GM18951 (cell line): ENCODE data around the gene CD81.
A peak's percentile ranks its signal among the peaks of the same experiment; 100 is the strongest.

Experiments
- POLR2A ChIP-seq: IDR thresholded peaks from 4 replicates; pipeline ENCODE4 v1.6.1; 2011; ENCODE audit warnings: mild to moderate bottlenecking; ENCODE audit not compliant: insufficient read length, insufficient read depth; ENCODE audit errors: extremely low read depth
- in situ Hi-C: fragments of 300-500 bp; cut with MboI; formaldehyde crosslinking; loops from one replicate; pipeline ENCODE4 v1.12.0; 2022; ENCODE audit warnings: low sequenced_read_pairs, mixed read lengths, inconsistent platforms; ENCODE audit not compliant: unreplicated experiment

The CD81 gene

DNA sequence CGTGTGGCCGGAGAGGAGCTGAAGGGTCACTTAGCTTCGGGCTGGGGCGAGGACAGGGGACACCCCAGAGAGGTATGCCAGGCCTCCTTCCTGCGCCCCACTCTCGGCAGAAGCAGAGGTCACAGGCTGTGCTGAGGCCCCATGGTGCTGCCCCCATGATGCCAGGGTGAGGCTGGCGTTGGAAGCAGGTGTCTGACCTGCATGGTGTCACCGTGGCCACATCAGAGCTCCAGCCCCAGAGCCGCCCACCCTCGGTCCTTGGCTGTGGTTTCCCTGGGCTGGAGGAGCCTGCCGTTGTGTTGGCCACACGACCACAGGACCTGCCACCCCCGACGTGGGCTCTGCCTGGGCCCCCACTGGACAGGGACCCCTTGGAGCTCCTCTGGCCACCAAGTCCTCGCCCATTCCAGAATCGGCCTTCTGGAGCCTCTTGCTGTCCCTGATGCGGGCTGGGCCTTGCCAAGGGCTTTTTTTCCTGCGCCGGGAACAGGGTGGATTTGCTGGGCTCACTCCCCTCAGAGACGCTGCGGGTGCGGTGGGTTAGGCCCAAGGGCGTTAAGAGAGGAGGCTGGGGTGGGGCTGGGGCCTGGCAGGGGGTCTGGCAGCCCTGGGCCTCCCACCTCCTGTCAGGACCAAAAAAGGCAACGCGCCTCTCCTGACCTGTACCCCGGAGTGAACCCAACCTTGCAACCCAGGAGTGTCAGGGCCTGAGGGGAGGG is 15.3 kb downstream of the CD81 start:
- in situ Hi-C loops, result no loop called here
- TF ChIP-seq POLR2A, result no peak

DNA sequence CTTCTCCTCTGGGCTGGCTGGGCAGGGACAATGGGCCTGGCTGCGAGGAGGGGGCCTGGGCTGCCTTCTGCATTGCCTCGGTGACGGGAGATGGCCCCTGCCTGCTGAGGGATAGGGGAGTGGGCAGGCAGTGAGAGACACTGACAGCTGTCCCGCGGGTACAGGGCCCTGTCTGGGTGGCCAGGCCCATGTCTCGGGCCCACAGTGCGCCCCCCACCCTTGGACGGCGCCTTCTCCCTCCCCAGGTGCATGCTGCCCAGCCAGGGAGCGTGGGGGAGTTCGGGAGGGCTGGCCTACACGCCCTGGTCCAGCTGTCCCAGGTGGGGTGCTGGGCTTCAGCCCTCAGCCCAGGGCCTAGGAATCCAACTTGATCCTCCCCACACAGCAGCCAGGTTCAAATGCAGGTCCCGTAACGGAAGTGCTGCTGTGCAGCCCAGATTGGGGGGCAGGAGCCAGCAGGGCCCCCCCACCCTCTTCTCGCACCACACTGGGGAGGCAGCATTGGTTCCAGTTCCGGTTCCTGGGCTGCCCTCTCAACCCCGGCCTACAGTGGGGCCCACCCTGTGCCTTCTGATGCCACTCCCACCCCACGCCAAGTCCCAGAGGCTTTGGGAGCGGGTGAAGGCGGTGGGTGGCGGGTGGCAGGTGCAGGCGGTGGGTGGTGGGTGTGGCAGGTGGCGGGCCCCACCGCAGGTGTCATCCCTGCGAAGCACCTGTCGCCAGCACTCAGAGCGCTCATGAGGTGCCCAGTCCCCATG is 16.2 kb downstream of the CD81 start:
- in situ Hi-C loops, result no loop called here

DNA sequence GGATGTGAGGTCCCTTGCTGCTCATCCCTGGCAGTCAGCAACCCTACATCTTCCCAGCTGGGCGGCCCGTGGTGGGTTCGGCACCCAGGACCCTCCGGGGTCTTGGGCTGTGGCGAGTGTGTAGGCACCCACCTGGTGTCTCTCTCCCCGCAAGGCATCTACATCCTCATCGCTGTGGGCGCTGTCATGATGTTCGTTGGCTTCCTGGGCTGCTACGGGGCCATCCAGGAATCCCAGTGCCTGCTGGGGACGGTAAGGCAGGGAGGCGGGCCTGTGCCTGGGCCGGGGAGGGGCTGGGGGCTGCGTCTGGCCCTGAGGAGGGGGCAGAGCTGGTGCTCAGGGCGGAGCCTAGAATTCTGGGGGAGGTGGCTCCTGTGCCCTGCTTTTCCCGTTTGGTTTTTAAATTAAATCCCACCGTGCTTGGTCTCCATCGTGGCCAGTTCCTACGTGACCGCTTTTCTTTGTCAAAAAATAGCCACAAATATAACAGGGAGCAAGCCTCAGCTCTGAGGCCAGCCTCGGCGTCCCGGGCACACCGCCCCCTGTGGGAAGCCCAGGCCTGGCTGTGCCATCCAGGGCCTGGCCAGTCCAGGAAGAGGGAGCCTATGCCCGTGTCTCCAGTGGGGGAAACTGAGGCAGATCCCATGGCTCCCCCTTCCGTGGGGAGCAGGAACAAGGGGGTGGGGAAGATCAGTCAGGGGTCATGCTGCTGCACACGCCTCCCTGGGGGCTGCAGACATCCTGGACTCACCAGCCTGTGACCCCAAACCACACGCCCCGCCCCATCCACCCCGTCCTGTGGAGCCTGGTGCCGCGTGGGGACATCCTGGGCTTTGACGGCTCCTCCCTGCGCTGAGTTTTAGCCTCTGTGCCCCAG is 17.1 kb downstream of the CD81 start:
- in situ Hi-C loops, result no loop called here
- no peak for TF ChIP-seq POLR2A

More for the DNA sequence above, 16.2 kb downstream of the CD81 start:
- no peak for TF ChIP-seq POLR2A

DNA sequence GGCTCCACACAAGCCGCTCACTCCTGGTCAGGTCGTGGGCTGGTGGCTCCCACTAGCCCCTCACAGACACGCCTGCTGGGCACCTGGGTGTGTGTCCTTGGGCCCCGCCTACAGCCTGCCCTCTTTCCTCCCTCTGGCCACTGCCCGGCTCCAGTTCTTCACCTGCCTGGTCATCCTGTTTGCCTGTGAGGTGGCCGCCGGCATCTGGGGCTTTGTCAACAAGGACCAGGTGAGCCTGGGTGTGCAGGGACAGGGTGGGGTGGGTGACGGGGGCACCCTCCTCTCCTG is 17.7 kb downstream of the CD81 start:
- in situ Hi-C loops, result no loop called here
- TF ChIP-seq POLR2A, result no peak

DNA sequence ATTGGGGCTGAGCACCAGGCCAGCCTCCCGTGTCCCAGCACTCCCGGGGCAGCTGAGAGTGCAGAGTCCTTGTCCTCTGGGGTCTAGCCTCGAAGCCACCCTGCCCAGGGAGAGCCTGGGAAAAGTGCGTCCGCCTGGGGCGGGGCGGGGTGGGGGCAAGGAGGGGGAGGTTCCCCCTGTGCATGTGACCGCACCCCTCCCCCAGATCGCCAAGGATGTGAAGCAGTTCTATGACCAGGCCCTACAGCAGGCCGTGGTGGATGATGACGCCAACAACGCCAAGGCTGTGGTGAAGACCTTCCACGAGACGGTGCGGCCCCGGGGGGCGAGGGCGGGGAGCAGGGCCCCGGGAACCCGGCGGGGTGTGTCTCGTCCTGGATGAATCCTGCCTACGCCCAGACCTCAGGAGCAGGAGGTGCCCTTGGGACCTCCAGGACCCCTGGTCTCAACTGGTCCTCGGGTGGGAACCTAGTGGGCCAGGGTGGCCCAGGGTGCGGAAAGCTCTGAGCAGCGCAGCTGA is 18.2 kb downstream of the CD81 start:
- TF ChIP-seq POLR2A, result no peak
- in situ Hi-C loops, result no loop called here

DNA sequence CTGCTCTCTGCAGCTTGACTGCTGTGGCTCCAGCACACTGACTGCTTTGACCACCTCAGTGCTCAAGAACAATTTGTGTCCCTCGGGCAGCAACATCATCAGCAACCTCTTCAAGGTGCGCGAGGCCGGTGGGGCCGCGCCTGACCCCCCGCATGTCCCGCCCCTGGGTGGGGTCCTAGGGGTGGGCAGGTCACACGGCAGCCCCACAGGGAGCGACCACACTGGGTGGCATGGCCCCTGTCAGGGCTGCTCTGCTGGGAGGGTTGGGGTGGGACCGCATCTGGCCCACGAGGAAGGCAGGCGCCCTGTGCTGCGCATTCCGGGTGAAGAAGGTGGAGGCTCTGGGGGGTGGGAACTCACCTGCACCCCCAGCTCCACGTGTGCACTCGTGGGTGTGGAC is 18.7 kb downstream of the CD81 start:
- TF ChIP-seq POLR2A, result no peak

DNA sequence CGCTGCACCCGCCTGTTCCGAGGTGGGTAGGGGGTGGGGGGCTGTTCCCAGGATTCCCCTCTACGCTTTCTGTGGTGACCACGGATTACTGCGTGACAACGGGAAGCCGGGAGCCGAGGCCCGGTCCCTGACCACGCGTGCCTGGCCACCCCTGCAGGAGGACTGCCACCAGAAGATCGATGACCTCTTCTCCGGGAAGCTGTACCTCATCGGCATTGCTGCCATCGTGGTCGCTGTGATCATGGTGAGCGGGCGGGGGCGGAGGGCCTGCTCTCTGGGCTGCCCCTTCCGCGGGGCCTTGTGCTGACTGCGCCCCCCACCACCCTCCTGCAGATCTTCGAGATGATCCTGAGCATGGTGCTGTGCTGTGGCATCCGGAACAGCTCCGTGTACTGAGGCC is 19.4 kb downstream of the CD81 start:
- in situ Hi-C loops, result no loop called here
- no peak for TF ChIP-seq POLR2A

More for the DNA sequence above, 18.7 kb downstream of the CD81 start:
- in situ Hi-C loops, result no loop called here

DNA sequence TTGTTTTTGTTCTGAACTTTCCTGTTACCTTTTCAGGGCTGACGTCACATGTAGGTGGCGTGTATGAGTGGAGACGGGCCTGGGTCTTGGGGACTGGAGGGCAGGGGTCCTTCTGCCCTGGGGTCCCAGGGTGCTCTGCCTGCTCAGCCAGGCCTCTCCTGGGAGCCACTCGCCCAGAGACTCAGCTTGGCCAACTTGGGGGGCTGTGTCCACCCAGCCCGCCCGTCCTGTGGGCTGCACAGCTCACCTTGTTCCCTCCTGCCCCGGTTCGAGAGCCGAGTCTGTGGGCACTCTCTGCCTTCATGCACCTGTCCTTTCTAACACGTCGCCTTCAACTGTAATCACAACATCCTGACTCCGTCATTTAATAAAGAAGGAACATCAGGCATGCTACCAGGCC is 19.9 kb downstream of the CD81 start:
- TF ChIP-seq POLR2A, result no peak
- in situ Hi-C loops, result no loop called here

DNA sequence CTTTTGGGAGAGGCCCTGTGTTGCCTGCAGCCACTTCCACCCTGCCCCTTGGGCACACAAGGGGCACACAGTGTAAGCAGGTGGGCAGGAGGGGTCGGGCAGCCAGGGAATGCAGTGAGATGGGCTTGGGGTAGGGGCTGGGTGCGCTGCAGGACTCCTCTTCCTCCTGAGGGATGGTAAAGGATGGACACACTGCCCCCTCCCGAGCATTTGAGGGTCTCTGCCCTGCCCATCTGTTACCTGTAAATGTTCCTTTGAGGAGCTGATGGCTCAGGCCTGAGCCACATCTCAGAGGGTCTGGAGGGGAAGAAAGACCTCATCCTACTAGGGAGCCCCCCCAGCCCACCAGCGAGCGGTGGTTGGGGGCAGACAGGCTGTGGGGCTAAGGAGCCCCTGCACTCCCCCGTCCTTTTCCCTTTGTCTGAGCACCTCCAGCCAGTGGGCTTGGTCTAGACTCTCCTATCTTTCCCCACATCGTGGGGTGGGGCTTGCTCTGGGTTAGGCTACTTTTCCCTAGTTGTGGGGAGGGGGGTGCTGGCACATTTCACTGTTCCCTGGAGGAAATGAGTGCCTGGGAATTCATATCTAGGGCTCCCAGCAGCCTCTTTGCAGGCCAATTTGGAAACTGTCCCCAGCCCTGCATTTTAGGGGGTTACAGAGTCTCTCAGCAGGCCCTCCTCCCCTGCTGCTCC is 21.7 kb downstream of the CD81 start:
- in situ Hi-C loops, result no loop called here
- TF ChIP-seq POLR2A, result peak; percentile 23

DNA sequence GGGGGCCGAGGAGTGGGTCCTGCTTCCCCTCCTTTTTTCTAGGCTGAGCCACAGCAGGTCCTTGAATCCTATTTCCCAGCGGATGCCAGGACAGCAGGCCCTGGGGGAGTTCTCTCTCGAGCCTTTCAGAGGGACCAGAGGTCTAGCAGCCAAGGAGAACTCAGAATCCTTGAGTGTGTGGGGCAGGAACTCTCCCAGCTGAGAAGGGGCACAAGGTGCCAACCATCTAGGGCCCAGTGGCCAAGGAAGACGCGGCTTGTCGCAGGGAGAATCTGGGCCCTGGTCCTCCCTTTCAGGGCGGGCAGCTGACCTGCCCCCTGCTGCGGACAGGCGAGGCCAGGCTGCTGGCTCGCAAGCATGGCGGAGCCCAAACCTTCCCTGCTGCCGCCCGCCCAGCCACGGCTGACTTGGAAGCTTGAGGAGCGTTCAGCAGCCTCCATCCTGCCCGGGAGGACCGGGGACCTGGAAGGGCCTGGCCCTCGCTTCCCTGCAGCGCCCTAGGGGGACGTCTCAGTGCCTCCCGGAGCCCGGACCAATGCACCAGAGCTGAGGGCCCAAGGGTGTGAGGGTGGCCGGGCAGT is 22.5 kb downstream of the CD81 start:
- no peak for TF ChIP-seq POLR2A
- in situ Hi-C loops, result no loop called here

DNA sequence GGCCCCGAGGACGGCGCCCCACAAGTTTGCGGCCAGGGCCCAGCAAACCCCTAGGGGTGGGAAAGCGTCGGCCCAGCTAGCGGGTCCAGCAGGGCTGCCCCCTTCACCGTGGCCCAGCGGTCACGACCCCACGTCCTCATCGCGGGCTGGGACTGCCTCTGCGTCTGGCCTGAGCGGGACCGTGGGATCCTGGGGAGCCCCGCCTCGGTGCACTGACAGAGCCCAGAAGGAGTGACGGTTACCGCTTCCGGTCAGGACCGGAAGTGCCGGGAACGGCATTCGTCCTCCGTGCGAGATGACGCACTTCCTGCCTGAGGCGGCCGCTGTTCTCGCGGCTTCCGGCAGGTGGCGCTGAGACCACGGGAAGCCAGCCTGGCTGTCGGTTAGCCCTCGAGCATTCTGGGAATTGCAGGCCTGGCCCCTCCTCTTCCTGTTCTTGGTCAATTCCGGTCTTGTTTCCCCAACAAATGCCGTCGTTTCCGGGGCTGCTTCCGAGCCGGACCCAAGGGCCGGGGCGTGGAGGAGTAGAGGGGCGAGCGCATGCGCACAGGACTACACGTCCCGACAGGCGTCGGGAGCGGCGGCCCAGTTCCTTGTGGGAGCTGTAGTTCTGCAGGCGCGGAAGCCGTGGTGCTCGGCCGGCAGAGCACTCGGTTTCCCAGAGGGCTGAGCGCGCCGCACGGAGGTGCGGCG is 23.1 kb downstream of the CD81 start, which contains the start of gene TSSC4:
Gene TSSC4, plus strand, starts transcription at position 682 of the 693 bp plus-strand sequence. CDS start 1,884 bp downstream, outside the sequence.
- TF ChIP-seq POLR2A, result peak; percentile 90
- in situ Hi-C loops, result no loop called here

DNA sequence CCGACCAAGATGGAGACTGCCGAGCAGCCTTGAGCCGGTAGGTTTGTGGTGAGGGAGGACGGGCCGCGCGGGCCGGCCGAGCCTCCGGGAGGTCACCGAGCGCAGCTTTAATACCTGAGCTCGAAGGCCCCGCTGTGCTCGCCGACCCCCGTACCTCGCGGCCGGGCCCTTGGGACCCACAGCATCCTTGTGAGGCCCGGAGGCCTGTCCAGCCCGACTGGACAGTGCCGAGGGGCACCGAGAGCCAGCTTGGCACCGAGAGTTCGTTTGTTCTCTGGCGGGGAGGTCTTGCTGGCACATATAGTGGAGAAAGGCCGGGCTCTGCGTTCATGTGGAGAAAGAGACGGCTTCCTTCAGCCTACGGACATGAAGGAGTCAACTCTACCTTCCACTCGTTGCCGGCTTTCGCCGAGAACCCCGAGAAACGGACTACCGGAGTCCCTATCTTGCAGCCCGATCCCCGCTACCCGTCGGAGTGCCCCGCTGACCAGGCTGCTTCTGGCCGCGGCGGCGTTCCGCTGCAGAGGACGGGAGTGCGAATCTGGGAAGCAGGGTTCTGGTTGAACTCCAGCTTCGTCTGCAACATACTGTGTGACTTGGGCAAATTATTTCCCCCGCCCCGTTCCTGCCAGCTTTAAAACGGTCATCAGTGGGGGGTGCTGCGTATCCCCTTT is 23.8 kb downstream of the CD81 start:
- peak; percentile 25 for TF ChIP-seq POLR2A
- in situ Hi-C loops, result no loop called here
